Measurements from ENCODE around the gene CRTAC1.

Gene CRTAC1

GRCh38 chr10:97896756-97897358 is 133.6 kb downstream of the CRTAC1 start:
- Histone ChIP-seq H2BK120ac (ENCODE audit: low read depth, low read length) (no peak overlapping the region), H3K79me1 (replicated peaks; ENCODE audit: low read length, poor library complexity, severe bottlenecking) (no peaks in the 10 kb centered on the region), H2AFZ (ENCODE audit: low read depth, low read length) (no peak overlapping the region), H3K9ac (ENCODE audit: low read length) (no peak overlapping the region), H2BK15ac (ENCODE audit: low read depth, poor library complexity, severe bottlenecking) (no peak overlapping the region), H3K4me3 (ENCODE audit: insufficient read depth in 1 of 2, low read depth in 1 of 2, low read length in 2 of 2) (no peak overlapping the region), H2AK5ac (ENCODE audit: low read length, severe bottlenecking) (no peak overlapping the region), H3K27me3 (ENCODE audit: control insufficient read depth in 1 of 2, insufficient read depth in 1 of 2, low read length in 2 of 2) (peaks cover 32 to 63% of the 10 kb centered on the region in 2 experiments), H3K23ac (ENCODE audit: low read length in 2 of 2) (no peak overlapping the region), H4K91ac (ENCODE audit: low read length) (no peak overlapping the region), H2BK5ac (ENCODE audit: low read depth, low read length, poor library complexity, severe bottlenecking) (no peak overlapping the region), H3K4ac (ENCODE audit: low read depth in 1 of 2, low read length in 2 of 2) (no peak overlapping the region), H3K4me1 (ENCODE audit: control insufficient read depth, insufficient read depth, low read depth, low read length) (peaks cover 3% of the 10 kb centered on the region), H3K9me3 (ENCODE audit: control insufficient read depth, low read length) (no peaks in the 10 kb centered on the region), H3K18ac (ENCODE audit: low read depth in 1 of 2, low read length in 2 of 2) (no peak overlapping the region), H3K36me3 (ENCODE audit: control insufficient read depth in 1 of 2, insufficient read depth in 2 of 2, low read depth in 1 of 2, low read length in 2 of 2) (no peaks in the 10 kb centered on the region), H3K4me2 (ENCODE audit: low read length, poor library complexity, severe bottlenecking) (no peak overlapping the region), H3K14ac (ENCODE audit: low read length in 2 of 2) (no peak overlapping the region), H2BK12ac (ENCODE audit: low read length in 2 of 2) (no peak overlapping the region), H4K8ac (ENCODE audit: low read length) (no peak overlapping the region), H3K27ac (ENCODE audit: low read length, poor library complexity, severe bottlenecking) (no peak overlapping the region)
- 79% methylated on average over 12 of the region's 13 CpGs for WGBS
- no peak for DNase-seq

- H2BK15ac ChIP-seq (ENCODE audit: low read depth, poor library complexity, severe bottlenecking), result no peak overlapping the region
- no peak overlapping the region for H3K18ac ChIP-seq (ENCODE audit: low read depth in 1 of 2, low read length in 2 of 2)
- no peak overlapping the region for H2AK5ac ChIP-seq (ENCODE audit: low read length, severe bottlenecking)
- 69% methylated on average over 8 of the region's 9 CpGs for WGBS
- no peak overlapping the region for H2BK5ac ChIP-seq (ENCODE audit: low read depth, low read length, poor library complexity, severe bottlenecking)
- H3K27me3 ChIP-seq (ENCODE audit: control insufficient read depth in 1 of 2, insufficient read depth in 1 of 2, low read length in 2 of 2), result peaks cover 32 to 54% of the 10 kb centered on the region in 2 experiments
- H3K27ac ChIP-seq (ENCODE audit: low read length, poor library complexity, severe bottlenecking), result no peak overlapping the region
- no peak overlapping the region for H3K4me3 ChIP-seq (ENCODE audit: insufficient read depth in 1 of 2, low read depth in 1 of 2, low read length in 2 of 2)
- H2BK12ac ChIP-seq (ENCODE audit: low read length in 2 of 2), result no peak overlapping the region
- H3K4me1 ChIP-seq (ENCODE audit: control insufficient read depth, insufficient read depth, low read depth, low read length), result peaks cover 3% of the 10 kb centered on the region
- H3K36me3 ChIP-seq (ENCODE audit: control insufficient read depth in 1 of 2, insufficient read depth in 2 of 2, low read depth in 1 of 2, low read length in 2 of 2), result no peaks in the 10 kb centered on the region
- no peak overlapping the region for H3K9ac ChIP-seq (ENCODE audit: low read length)
- no peak overlapping the region for H3K4me2 ChIP-seq (ENCODE audit: low read length, poor library complexity, severe bottlenecking)
- H3K9me3 ChIP-seq (ENCODE audit: control insufficient read depth, low read length), result no peaks in the 10 kb centered on the region
- no peak overlapping the region for H2AFZ ChIP-seq (ENCODE audit: low read depth, low read length)
- H4K8ac ChIP-seq (ENCODE audit: low read length), result no peak overlapping the region
- no peaks in the 10 kb centered on the region for H3K79me1 ChIP-seq (replicated peaks; ENCODE audit: low read length, poor library complexity, severe bottlenecking)
- H2BK120ac ChIP-seq (ENCODE audit: low read depth, low read length), result no peak overlapping the region
- H3K23ac ChIP-seq (ENCODE audit: low read length in 2 of 2), result no peak overlapping the region
- no peak for DNase-seq
- H3K14ac ChIP-seq (ENCODE audit: low read length in 2 of 2), result no peak overlapping the region
- H4K91ac ChIP-seq (ENCODE audit: low read length), result no peak overlapping the region
- no peak overlapping the region for H3K4ac ChIP-seq (ENCODE audit: low read depth in 1 of 2, low read length in 2 of 2)
Measured at GRCh38 chr10:97895915-97896314, 134.5 kb downstream of the CRTAC1 start.

GRCh38 chr10:97895084-97895483 is 135.3 kb downstream of the CRTAC1 start:
- H3K4me2 ChIP-seq (ENCODE audit: low read length, poor library complexity, severe bottlenecking), result no peak overlapping the region
- H3K27me3 ChIP-seq (ENCODE audit: control insufficient read depth in 1 of 2, insufficient read depth in 1 of 2, low read length in 2 of 2), result peaks cover 31 to 54% of the 10 kb centered on the region in 2 experiments
- no peaks in the 10 kb centered on the region for H3K79me1 ChIP-seq (replicated peaks; ENCODE audit: low read length, poor library complexity, severe bottlenecking)
- no peak overlapping the region for H3K4ac ChIP-seq (ENCODE audit: low read depth in 1 of 2, low read length in 2 of 2)
- no peak overlapping the region for H2AK5ac ChIP-seq (ENCODE audit: low read length, severe bottlenecking)
- H3K18ac ChIP-seq (ENCODE audit: low read depth in 1 of 2, low read length in 2 of 2), result no peak overlapping the region
- no peak overlapping the region for H2BK15ac ChIP-seq (ENCODE audit: low read depth, poor library complexity, severe bottlenecking)
- H2BK120ac ChIP-seq (ENCODE audit: low read depth, low read length), result no peak overlapping the region
- no peak overlapping the region for H3K4me3 ChIP-seq (ENCODE audit: insufficient read depth in 1 of 2, low read depth in 1 of 2, low read length in 2 of 2)
- H3K27ac ChIP-seq (ENCODE audit: low read length, poor library complexity, severe bottlenecking), result no peak overlapping the region
- no peak overlapping the region for H4K91ac ChIP-seq (ENCODE audit: low read length)
- no peak overlapping the region for H3K14ac ChIP-seq (ENCODE audit: low read length in 2 of 2)
- H3K9me3 ChIP-seq (ENCODE audit: control insufficient read depth, low read length), result no peaks in the 10 kb centered on the region
- no peaks in the 10 kb centered on the region for H3K36me3 ChIP-seq (ENCODE audit: control insufficient read depth in 1 of 2, insufficient read depth in 2 of 2, low read depth in 1 of 2, low read length in 2 of 2)
- H3K23ac ChIP-seq (ENCODE audit: low read length in 2 of 2), result no peak overlapping the region
- H3K4me1 ChIP-seq (ENCODE audit: control insufficient read depth, insufficient read depth, low read depth, low read length), result peaks cover 4% of the 10 kb centered on the region
- H2AFZ ChIP-seq (ENCODE audit: low read depth, low read length), result no peak overlapping the region
- no peak overlapping the region for H2BK12ac ChIP-seq (ENCODE audit: low read length in 2 of 2)
- no peak overlapping the region for H3K9ac ChIP-seq (ENCODE audit: low read length)
- H4K8ac ChIP-seq (ENCODE audit: low read length), result no peak overlapping the region
- no peak for DNase-seq
- no peak overlapping the region for H2BK5ac ChIP-seq (ENCODE audit: low read depth, low read length, poor library complexity, severe bottlenecking)
- 86% methylated on average over 13 of the region's 13 CpGs for WGBS

- peaks cover 27 to 46% of the 10 kb centered on the region in 2 experiments for H3K27me3 ChIP-seq (ENCODE audit: control insufficient read depth in 1 of 2, insufficient read depth in 1 of 2, low read length in 2 of 2)
- no peak overlapping the region for H3K27ac ChIP-seq (ENCODE audit: low read length, poor library complexity, severe bottlenecking)
- no peak overlapping the region for H3K4ac ChIP-seq (ENCODE audit: low read depth in 1 of 2, low read length in 2 of 2)
- H2BK12ac ChIP-seq (ENCODE audit: low read length in 2 of 2), result no peak overlapping the region
- no peak overlapping the region for H2BK120ac ChIP-seq (ENCODE audit: low read depth, low read length)
- no peaks in the 10 kb centered on the region for H3K79me1 ChIP-seq (replicated peaks; ENCODE audit: low read length, poor library complexity, severe bottlenecking)
- H3K23ac ChIP-seq (ENCODE audit: low read length in 2 of 2), result no peak overlapping the region
- H2BK15ac ChIP-seq (ENCODE audit: low read depth, poor library complexity, severe bottlenecking), result no peak overlapping the region
- peaks cover 12% of the 10 kb centered on the region for H3K4me1 ChIP-seq (ENCODE audit: control insufficient read depth, insufficient read depth, low read depth, low read length)
- 78% methylated on average over 3 of the region's 3 CpGs for whole genome bisulfite sequencing
- no peak overlapping the region for H2BK5ac ChIP-seq (ENCODE audit: low read depth, low read length, poor library complexity, severe bottlenecking)
- H4K8ac ChIP-seq (ENCODE audit: low read length), result no peak overlapping the region
- H3K4me3 ChIP-seq (ENCODE audit: insufficient read depth in 1 of 2, low read depth in 1 of 2, low read length in 2 of 2), result no peak overlapping the region
- H3K4me2 ChIP-seq (ENCODE audit: low read length, poor library complexity, severe bottlenecking), result no peak overlapping the region
- H3K18ac ChIP-seq (ENCODE audit: low read depth in 1 of 2, low read length in 2 of 2), result no peak overlapping the region
- no peaks in the 10 kb centered on the region for H3K36me3 ChIP-seq (ENCODE audit: control insufficient read depth in 1 of 2, insufficient read depth in 2 of 2, low read depth in 1 of 2, low read length in 2 of 2)
- H3K9ac ChIP-seq (ENCODE audit: low read length), result no peak overlapping the region
- H3K9me3 ChIP-seq (ENCODE audit: control insufficient read depth, low read length), result no peaks in the 10 kb centered on the region
- H2AFZ ChIP-seq (ENCODE audit: low read depth, low read length), result no peak overlapping the region
- no peak overlapping the region for H3K14ac ChIP-seq (ENCODE audit: low read length in 2 of 2)
- H4K91ac ChIP-seq (ENCODE audit: low read length), result no peak overlapping the region
- H2AK5ac ChIP-seq (ENCODE audit: low read length, severe bottlenecking), result no peak overlapping the region
- no peak for DNase-seq
Measured at GRCh38 chr10:97894092-97894491, 136.3 kb downstream of the CRTAC1 start.

Measured in mesenchymal stem cell (in vitro differentiated cells and primary cell).